Measurements from ENCODE around the gene PCID2. TPM values are rescaled to one million over a fixed set of nuclear protein-coding genes. Genes with fewer than 3 reads are reported as not detected.
A peak's percentile ranks its signal among the peaks of the same experiment; 100 is the strongest.

The PCID2 gene
- total and polyA plus RNA-seq, 5 experiments from 2014 or later, result 64.6 to 73.9 (median 68.6) TPM

DNA sequence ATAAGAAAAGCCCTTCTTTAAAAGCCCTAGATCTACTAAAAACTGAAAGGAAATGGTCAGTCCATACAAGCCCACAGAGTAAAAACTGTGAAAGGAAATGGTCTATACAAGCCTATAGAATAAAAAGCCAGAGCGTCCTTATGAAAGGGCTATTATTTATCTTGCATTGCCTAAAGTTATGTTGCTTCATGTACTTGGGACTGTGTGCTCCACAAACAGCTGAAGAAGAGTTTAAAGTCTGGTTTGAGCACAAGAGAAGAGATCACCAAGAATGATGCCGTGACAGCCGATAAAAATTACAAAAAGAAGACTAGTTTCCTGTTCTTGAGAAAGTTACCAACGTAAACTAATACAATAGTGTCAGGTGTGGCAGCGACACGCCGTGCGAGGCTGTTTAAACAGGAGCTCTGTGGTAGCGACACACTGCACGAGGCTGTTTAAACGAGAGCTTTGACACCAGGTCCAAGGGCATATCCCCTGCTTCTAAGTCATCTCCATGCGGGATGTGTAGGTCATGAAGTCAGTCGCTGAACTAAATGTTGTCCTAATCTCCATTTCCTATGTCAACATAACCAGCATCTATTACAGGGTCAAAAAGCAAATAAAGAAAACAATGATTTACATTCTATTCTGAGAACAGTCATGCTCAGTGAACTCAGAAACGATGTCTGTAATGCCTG, 24.9 kb downstream of the PCID2 start:
- H3K9me3 Mint-ChIP-seq, result peaks cover 0 to 2% (median 0%) of the 10 kb centered on the region in 9 donors
- H3K4me3 Mint-ChIP-seq, result peak overlapping the region in 2 of 10 donors; percentile 15 to 57
- H3K4me1 Mint-ChIP-seq, result peaks cover 11 to 63% (median 18%) of the 10 kb centered on the region in 4 donors
- H3K27ac Mint-ChIP-seq, result peak overlapping the region in 5 of 10 donors; percentile 19 to 85 (median 72)
- DNase-seq (no peak), ATAC-seq (no peak)
- H3K27me3 Mint-ChIP-seq, result no peaks in the 10 kb centered on the region
- POLR2A ChIA-PET, result interaction anchor here (1.5 kb wide), 1 partner anchor 26 kb away, joined by 4 read pairs; the partner anchor contains the start of gene CUL4A
- peaks cover 0 to 78% (median 25%) of the 10 kb centered on the region in 3 donors for H3K36me3 Mint-ChIP-seq

DNA sequence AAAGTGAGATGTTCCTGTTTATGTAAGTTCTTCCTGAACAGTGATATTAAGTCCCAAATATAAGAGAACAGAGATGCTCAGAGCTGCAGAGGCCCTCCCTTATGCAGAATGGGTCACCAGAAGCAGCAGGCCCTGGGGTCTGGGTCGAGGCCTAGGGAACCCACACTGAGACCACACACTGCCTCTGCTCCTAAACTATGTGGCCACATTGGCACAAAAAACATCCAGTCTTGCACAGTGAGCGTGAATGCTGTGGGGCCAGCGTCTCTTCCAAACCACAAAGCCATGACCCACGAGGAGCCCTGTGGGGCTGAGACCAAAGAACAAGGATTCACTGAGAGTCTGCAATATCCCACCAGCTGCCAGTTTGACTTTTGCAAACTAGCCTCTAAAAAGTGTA, 26.4 kb downstream of the PCID2 start:
- Mint-ChIP-seq H3K27me3 (no peaks in the 10 kb centered on the region), H3K36me3 (peaks cover 0 to 76% (median 31%) of the 10 kb centered on the region in 3 donors), H3K4me3 (no peak overlapping the region), H3K4me1 (peaks cover 7 to 57% (median 18%) of the 10 kb centered on the region in 4 donors), H3K9me3 (peaks cover 0 to 2% (median 0%) of the 10 kb centered on the region in 9 donors), H3K27ac (peak overlapping the region in 2 of 10 donors; percentile 38 to 84)
- ATAC-seq (no peak), DNase-seq (no peak)
- POLR2A ChIA-PET, result interaction anchor here (0.6 to 1.5 kb wide), 2 partner anchors 27 to 58 kb away, joined by 3 to 4 read pairs; partner anchors contain the start of gene CUL4A

DNA sequence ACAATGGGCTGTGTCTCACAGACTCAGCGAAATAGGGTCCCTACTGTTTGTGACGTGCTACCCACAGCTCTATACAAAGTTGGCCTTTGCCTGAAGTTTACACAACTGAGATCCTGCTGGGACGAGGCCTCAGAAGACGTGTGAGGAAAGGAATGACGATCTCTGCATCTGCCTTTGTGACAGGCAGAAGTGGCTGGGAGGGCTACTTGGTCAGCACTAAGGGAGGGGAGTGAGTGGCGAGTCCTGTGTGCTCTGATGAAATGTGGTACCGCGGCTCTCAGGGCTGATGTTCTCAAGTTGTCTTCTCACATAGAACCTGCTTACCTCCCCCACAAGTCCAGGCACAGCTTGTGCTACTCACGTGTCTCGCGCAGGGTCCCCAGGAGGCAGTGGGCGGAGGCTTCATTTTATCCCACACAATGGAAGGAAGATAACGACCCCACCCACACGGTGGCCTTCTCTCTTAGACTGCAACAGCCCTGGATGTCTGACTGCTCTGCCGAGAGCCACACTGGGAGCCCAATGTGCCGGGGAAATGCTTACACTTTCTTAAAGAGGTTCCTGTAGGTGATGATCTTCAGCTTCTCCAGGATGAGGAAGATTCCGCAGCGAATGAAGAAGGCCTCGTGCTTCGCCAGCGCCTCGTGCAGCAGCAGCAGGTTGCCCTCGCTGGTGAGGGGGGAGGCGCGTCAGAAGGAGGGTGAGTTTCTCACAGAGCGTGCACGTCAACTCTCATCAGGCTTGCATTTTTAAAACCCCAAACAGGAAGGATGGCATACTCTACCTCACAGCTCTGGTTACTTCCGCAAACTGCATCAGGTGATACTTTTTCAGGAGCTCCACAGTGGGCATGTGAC, 28.9 kb downstream of the PCID2 start:
- H3K27ac Mint-ChIP-seq, result peak overlapping the region in 8 of 10 donors; percentile 12 to 91 (median 78)
- peaks cover 0 to 2% (median 0%) of the 10 kb centered on the region in 9 donors for H3K9me3 Mint-ChIP-seq
- DNase-seq, result peak in 1 of 10 donors; percentile 23
- peaks cover 0 to 81% (median 41%) of the 10 kb centered on the region in 3 donors for H3K36me3 Mint-ChIP-seq
- no peak for ATAC-seq
- POLR2A ChIA-PET, result interaction anchor here (1.9 kb wide), 1 partner anchor 30 kb away, joined by 6 read pairs; the partner anchor contains the start of genes CUL4A and PCID2
- peak overlapping the region in 2 of 10 donors; percentile 48 to 52 for H3K4me3 Mint-ChIP-seq
- H3K4me1 Mint-ChIP-seq, result peaks cover 7 to 51% (median 8%) of the 10 kb centered on the region in 4 donors
- no peaks in the 10 kb centered on the region for H3K27me3 Mint-ChIP-seq

DNA sequence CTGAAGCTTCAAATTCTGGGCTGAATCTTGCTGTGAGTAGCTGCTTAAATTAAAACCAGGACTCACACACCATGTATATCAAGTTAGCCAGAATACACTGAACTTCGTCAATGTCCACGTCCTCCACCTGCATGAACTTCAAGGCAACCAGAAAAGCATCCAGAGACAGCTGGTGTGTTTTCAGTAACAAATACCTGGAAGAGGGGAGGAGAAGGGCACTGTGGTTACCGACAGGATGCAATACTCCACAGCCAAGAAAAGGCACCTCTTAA, 29.6 kb downstream of the PCID2 start:
- H3K4me3 Mint-ChIP-seq, result no peak overlapping the region
- H3K27me3 Mint-ChIP-seq, result no peaks in the 10 kb centered on the region
- peaks cover 0 to 2% (median 0%) of the 10 kb centered on the region in 9 donors for H3K9me3 Mint-ChIP-seq
- H3K36me3 Mint-ChIP-seq, result peaks cover 0 to 81% (median 41%) of the 10 kb centered on the region in 3 donors
- no peak for DNase-seq
- no peak for ATAC-seq
- H3K27ac Mint-ChIP-seq, result peak overlapping the region in 1 of 10 donors; percentile 46
- H3K4me1 Mint-ChIP-seq, result peaks cover 7 to 50% (median 8%) of the 10 kb centered on the region in 4 donors
- POLR2A ChIA-PET, result no interaction called here

DNA sequence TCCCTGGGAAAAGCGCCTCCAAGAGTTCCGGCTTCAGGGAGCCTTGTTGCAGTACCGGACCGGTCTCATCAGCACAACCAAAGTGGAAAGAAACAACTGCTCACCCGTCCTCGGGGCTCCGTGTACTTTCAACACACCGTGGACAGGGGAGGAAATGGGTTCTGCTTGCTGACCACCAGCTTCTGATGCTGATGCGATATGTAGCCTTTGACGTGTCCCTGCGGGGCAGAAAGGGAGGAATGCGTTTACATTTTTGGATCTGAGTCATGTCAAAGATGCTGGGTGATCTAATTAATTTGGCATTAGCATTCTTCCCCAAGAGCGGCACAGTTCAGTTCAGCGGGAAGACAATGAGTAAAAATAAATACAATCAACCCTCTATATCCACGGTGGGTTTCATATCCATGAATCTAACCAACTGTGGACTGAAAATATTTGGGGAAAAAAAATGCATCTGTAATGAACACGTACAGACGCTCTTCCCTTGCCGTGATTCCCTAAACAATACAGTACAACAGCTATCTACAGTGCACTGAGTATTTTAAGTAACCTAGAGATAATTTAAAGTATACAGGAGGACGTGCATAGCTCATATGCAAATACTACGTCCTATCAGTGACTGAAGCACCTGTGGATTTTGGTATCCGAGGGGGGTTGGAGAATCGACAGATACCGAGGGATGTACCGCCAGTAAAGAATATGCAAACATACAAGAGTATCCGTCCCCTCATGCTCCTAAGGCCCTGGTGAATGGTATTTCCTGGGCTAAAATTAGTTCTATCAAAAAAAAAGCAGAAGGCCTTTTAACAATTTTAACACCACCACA, 30.2 kb downstream of the PCID2 start:
- peaks cover 0 to 75% (median 36%) of the 10 kb centered on the region in 3 donors for H3K36me3 Mint-ChIP-seq
- POLR2A ChIA-PET, result no interaction called here
- H3K9me3 Mint-ChIP-seq, result peaks cover 0 to 2% (median 0%) of the 10 kb centered on the region in 9 donors
- ATAC-seq (no peak), DNase-seq (no peak)
- H3K4me3 Mint-ChIP-seq, result no peak overlapping the region
- H3K4me1 Mint-ChIP-seq, result peaks cover 4 to 46% (median 6%) of the 10 kb centered on the region in 4 donors
- H3K27ac Mint-ChIP-seq, result peak overlapping the region in 3 of 10 donors; percentile 46 to 81 (median 61)
- no peaks in the 10 kb centered on the region for H3K27me3 Mint-ChIP-seq

DNA sequence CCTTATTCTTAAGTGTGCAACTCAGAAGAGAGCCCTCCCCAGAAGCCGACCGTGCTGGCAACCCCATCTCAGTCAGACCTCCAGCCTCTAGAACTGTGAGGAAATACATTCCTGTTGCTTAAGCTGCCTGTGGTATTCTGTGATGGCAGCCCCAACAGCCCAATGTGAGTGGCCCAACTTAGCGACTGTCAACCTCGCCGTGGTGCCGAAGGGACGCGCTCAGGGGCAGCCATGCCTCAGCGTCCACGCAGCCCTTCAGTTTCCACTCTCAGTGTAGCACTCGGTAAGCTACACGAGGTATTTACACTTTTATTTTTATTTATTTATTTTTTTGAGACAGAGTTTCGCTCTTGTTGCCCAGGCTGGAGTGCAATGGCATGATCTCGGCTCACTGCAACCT, 31.6 kb downstream of the PCID2 start:
- ATAC-seq (no peak), DNase-seq (no peak)
- peaks cover 5 to 40% (median 7%) of the 10 kb centered on the region in 4 donors for H3K4me1 Mint-ChIP-seq
- POLR2A ChIA-PET, result no interaction called here
- H3K27me3 Mint-ChIP-seq, result no peaks in the 10 kb centered on the region
- H3K4me3 Mint-ChIP-seq, result no peak overlapping the region
- H3K9me3 Mint-ChIP-seq, result peaks cover 0 to 2% (median 0%) of the 10 kb centered on the region in 9 donors
- H3K27ac Mint-ChIP-seq, result peak overlapping the region in 1 of 10 donors; percentile 94
- peaks cover 0 to 76% (median 35%) of the 10 kb centered on the region in 3 donors for H3K36me3 Mint-ChIP-seq

DNA sequence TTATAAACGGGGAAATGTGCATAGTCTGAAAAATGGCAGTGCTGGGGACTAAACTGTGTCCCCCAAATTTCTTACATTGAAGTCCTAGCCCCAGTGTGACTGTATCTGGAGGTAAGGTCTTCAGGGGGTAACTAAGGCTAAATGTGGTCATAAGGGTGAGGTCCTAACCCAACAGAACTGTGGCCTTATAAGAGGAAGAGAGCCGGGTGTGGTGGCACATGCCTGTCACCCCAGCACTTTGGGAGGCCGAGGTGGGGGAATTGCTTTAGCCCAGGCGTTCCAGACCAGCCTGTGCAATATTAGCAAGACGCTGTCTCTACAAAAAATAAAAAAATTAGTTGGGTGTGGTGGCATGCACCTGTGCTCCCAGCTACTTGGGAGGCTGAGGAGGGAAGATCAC, 32.2 kb downstream of the PCID2 start:
- peaks cover 0 to 76% (median 37%) of the 10 kb centered on the region in 3 donors for H3K36me3 Mint-ChIP-seq
- peak in 1 of 2 donors; percentile 38 for ATAC-seq
- peak in 1 of 10 donors; percentile 35 for DNase-seq
- H3K9me3 Mint-ChIP-seq, result peaks cover 0 to 2% (median 0%) of the 10 kb centered on the region in 9 donors
- peak overlapping the region; percentile 56 to 94 (median 87) for H3K27ac Mint-ChIP-seq
- no peaks in the 10 kb centered on the region for H3K27me3 Mint-ChIP-seq
- H3K4me3 Mint-ChIP-seq, result peak overlapping the region in 4 of 10 donors; percentile 17 to 59 (median 36)
- peaks cover 5 to 40% (median 7%) of the 10 kb centered on the region in 4 donors for H3K4me1 Mint-ChIP-seq
- POLR2A ChIA-PET, result no interaction called here

DNA sequence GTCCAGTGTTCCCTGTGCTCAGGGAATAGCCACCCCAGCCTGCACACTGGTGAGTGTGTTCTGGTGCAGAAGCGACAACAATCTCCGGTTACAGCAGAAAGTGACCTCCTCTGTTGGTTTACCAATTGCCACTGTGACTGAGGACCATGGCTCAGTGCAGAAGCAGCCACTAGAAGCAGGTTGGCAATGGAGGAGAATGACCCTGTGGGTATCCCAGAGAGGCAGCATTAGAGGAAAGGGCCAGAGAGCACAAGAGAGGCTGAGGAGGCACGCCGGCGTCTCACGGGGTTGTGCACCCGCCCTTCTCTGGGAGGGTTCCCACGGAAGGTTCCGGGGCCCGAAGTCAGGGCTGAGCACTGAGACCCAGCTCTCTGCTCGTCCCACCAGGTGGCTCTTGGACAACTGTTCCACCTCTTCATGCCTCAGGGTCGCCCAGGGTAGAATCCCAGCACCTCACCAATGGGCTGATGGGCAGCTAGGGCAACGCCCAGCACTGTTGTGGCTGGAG, 36.0 kb downstream of the PCID2 start:
- POLR2A ChIA-PET, result interaction anchor here (0.5 kb wide), 1 partner anchor 697 kb away, joined by 3 read pairs; no protein-coding TSS in a partner anchor
- DNase-seq, result no peak
- Mint-ChIP-seq H3K9me3 (peaks cover 0 to 9% (median 0%) of the 10 kb centered on the region in 9 donors), H3K27me3 (no peaks in the 10 kb centered on the region), H3K4me1 (peaks cover 5 to 34% (median 6%) of the 10 kb centered on the region in 4 donors), H3K4me3 (no peak overlapping the region), H3K36me3 (peaks cover 9 to 66% (median 26%) of the 10 kb centered on the region in 3 donors), H3K27ac (peak overlapping the region in 1 of 10 donors; percentile 62)
- ATAC-seq, result no peak

DNA sequence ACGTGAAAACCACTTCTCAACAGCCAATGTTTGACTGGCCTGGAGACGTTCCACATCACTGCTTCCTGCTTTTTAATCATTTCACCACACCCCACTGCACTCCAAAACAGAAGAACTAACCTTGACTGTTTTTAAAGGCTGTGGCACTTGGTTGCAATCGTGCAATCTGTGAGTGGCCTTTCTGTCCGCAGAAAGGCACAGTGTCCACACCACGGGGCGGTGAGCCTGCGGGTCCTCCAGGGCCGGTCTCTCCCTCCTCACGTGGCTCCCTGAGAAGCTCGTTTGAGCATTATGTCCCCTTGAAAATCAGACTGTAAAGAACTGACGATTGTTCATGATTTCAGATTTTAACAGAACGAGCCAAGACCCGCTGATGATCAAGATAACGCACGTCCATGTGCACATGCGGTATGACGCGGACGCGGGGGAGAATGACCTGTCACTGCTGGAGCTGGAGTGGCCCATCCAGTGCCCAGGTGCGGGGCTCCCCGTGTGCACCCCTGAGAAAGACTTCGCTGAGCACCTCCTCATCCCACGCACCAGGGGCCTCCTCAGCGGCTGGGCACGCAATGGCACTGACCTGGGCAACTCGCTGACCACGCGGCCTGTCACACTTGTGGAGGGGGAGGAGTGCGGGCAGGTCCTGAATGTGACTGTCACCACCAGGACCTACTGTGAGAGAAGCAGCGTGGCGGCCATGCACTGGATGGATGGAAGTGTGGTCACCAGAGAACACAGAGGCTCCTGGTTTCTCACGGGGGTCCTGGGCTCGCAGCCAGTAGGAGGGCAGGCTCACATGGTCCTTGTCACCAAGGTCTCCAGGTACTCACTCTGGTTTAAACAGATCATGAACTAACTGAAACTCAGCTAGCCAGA, 37.0 kb downstream of the PCID2 start:
- no peak for ATAC-seq
- H3K27me3 Mint-ChIP-seq, result no peaks in the 10 kb centered on the region
- H3K36me3 Mint-ChIP-seq, result peaks cover 9 to 61% (median 28%) of the 10 kb centered on the region in 3 donors
- peak in 1 of 10 donors; percentile 59 for DNase-seq
- POLR2A ChIA-PET, result no interaction called here
- no peak overlapping the region for H3K27ac Mint-ChIP-seq
- H3K9me3 Mint-ChIP-seq, result peaks cover 0 to 9% (median 0%) of the 10 kb centered on the region in 9 donors
- no peak overlapping the region for H3K4me3 Mint-ChIP-seq
- peaks cover 5 to 32% (median 5%) of the 10 kb centered on the region in 4 donors for H3K4me1 Mint-ChIP-seq

DNA sequence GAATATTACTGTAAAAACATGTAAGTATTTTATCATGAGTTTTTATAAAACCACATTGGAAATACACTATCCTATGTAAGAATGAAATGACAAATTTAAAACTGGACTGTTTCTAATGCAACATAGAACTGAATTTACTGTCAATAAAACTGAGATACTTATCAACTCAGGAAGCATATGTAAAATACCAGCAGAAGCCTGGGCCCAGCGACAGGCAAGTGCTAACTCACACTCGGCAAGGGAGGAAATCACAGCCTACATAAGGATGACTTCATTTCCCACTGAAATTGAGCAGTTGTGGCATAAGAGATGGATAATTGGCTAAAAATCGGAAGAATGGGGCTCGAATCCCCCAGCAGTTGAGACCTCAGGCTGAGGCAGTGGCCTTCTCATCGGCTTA, 38.0 kb downstream of the PCID2 start:
- ATAC-seq, result no peak
- peaks cover 0 to 9% (median 0%) of the 10 kb centered on the region in 9 donors for H3K9me3 Mint-ChIP-seq
- H3K27ac Mint-ChIP-seq, result peak overlapping the region in 3 of 10 donors; percentile 38 to 86 (median 72)
- POLR2A ChIA-PET, result no interaction called here
- H3K4me1 Mint-ChIP-seq, result peaks cover 0 to 26% (median 5%) of the 10 kb centered on the region in 4 donors
- no peak overlapping the region for H3K4me3 Mint-ChIP-seq
- peaks cover 9 to 55% (median 25%) of the 10 kb centered on the region in 3 donors for H3K36me3 Mint-ChIP-seq
- no peak for DNase-seq
- H3K27me3 Mint-ChIP-seq, result no peaks in the 10 kb centered on the region
